HL-60 (cell line): ENCODE measurements around the gene PPM1J.

ENCODE experiments used
- CTCF ChIP-seq: IDR thresholded peaks from one replicate; pipeline ENCODE4 v1.5.1; 2011; ENCODE audit warnings: low read length, control low read depth, inconsistent platforms; ENCODE audit not compliant: insufficient read depth
- POLR2AphosphoS5 ChIP-seq: IDR thresholded peaks from 2 replicates; pipeline ENCODE4 v1.6.1; 2012; ENCODE audit warnings: low read depth

GRCh38 chr1:112675728-112676381, 39.3 kb downstream of the PPM1J start:
- no peak for TF ChIP-seq CTCF
- TF ChIP-seq POLR2AphosphoS5: no peak
